Mammary epithelial cell (primary cell): Measurements from ENCODE around the gene FKBP10.

ENCODE experiments used
- CTCF ChIP-seq, 2 donors: IDR thresholded peaks in 1 of 2; conservative IDR thresholded peaks in 1 of 2; 2 replicates each; pipeline ENCODE4 v1.5.1; 2011 to 2012; ENCODE audit warnings: inconsistent platforms in 2 of 2, low read length in 2 of 2, mild to moderate bottlenecking in 2 of 2, control low read depth in 1 of 2, low read depth in 1 of 2; ENCODE audit not compliant: insufficient read depth in 1 of 2; ENCODE audit errors: extremely low read depth in 1 of 2
- EZH2 ChIP-seq: IDR thresholded peaks from 2 replicates; pipeline ENCODE4 v1.6.1; 2012; ENCODE audit warnings: low read length, inconsistent platforms, borderline replicate concordance

GRCh38 chr17:41812381-41813151, at the start of gene FKBP10:
- TF ChIP-seq CTCF (conservative IDR thresholded peaks at IDR 0.05 in 1 of 2, IDR thresholded peaks at IDR 0.05 in 1 of 2; ENCODE audit: extremely low read depth in 1 of 2, insufficient read depth in 1 of 2, low read depth in 1 of 2, low read length in 2 of 2) (no peak), EZH2 (no peak)
